Kidney epithelial cell (primary cell): Measurements from ENCODE around the gene PYGM. TPM values are rescaled to one million over a fixed set of nuclear protein-coding genes. Genes with fewer than 3 reads are reported as not detected.

Experiments
- DNase-seq: peaks from one replicate; pipeline ENCODE4 v3.0.0-alpha.2; 2010; ENCODE audit warnings: low read depth
- H3K27me3 ChIP-seq: 2 replicates; pipeline ENCODE4 v1.6.0; 2011; ENCODE audit warnings: low read length; ENCODE audit not compliant: control insufficient read depth, insufficient read depth
- H3K36me3 ChIP-seq: 2 replicates; pipeline ENCODE4 v1.5.1; 2011; ENCODE audit warnings: low read length; ENCODE audit not compliant: control insufficient read depth, insufficient read depth
- H3K4me3 ChIP-seq: 2 replicates; pipeline ENCODE4 v1.5.1; 2011; ENCODE audit warnings: low read depth, mild to moderate bottlenecking, control low read depth, low read length
- total RNA-seq: library from RNA; depleted of rRNA; stranded (reverse); fragments of >200 nt; gene quantifications from 2 replicates; pipeline ENCODE4 v1.2.3, GENCODE V29; 2015
- TF ChIP-seq, protein P1 (sequence below): IDR thresholded peaks from 2 replicates; pipeline ENCODE4 v1.5.1; 2011; ENCODE audit warnings: mild to moderate bottlenecking, moderate library complexity, low read length, control low read depth, inconsistent platforms; ENCODE audit not compliant: insufficient read depth, poor library complexity, severe bottlenecking

The PYGM gene
- total RNA-seq, 1 donor from 2014 or later = 0.17 TPM

DNA sequence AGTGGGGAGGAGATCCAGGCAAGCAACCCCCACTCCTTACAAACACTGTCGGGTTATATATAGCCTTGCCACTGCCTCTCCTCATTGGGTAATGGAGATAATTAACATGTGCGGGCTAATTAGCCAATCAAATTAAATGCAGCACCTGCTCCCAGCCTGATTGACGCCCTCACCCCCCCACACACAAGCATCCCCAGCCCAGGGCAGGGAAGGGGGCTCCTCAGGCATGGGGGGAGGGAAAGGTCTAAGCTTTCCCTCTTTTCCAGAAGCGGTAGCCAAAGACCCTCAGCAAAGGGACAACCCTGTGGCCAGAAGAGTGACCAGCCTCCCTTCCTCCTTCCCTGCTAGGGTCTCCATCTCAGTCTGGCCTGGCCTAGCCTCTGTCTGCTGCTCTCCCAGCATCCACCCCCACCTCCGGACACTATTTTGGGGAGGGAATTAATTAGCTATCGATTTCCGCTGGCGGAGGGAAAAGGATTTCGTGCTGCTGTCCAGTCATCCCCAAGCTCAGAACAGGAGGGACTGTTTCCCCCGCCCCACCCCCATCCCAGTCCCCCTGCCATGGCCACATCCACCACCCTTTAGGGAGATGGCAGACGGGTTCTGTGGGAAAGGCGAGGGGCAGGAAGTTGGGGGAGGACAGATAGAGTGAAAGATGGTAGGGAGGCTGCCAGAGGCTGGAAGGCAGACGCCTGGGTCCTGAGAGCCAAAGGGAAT, 43.9 kb downstream of the PYGM start:
- Histone ChIP-seq H3K36me3 (no peaks in the 10 kb centered on the region), H3K4me3 (no peak overlapping the region), H3K27me3 (peaks cover 85% of the 10 kb centered on the region)
- TF ChIP-seq, protein P1, sequence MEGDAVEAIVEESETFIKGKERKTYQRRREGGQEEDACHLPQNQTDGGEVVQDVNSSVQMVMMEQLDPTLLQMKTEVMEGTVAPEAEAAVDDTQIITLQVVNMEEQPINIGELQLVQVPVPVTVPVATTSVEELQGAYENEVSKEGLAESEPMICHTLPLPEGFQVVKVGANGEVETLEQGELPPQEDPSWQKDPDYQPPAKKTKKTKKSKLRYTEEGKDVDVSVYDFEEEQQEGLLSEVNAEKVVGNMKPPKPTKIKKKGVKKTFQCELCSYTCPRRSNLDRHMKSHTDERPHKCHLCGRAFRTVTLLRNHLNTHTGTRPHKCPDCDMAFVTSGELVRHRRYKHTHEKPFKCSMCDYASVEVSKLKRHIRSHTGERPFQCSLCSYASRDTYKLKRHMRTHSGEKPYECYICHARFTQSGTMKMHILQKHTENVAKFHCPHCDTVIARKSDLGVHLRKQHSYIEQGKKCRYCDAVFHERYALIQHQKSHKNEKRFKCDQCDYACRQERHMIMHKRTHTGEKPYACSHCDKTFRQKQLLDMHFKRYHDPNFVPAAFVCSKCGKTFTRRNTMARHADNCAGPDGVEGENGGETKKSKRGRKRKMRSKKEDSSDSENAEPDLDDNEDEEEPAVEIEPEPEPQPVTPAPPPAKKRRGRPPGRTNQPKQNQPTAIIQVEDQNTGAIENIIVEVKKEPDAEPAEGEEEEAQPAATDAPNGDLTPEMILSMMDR = no peak
- no peak for DNase-seq

GRCh38 chr11:64715110-64715509, 44.7 kb downstream of the PYGM start:
- DNase-seq = no peak
- H3K36me3 ChIP-seq = no peaks in the 10 kb centered on the region
- TF ChIP-seq, protein P1 = no peak
- no peak overlapping the region for H3K4me3 ChIP-seq
- H3K27me3 ChIP-seq = peaks cover 85% of the 10 kb centered on the region

DNA sequence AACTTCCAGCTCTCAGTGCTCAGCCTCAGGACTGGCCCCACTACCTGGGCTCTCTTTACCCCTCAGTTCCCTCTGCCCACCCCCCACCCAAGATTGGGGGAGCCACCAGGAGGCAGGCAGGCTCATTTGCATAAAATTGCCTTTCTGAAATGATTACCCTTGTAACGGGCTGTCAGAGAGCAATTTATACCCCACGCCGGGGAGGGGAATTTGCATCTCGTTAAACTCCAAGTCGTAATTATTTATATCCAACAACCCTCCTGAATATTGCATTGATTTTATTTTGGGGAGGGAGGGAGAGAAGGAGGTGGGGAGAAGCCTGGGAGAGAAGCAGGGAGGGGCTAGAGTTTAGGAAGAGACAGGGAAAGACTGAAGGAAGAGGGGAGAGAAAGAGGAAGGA, 45.1 kb downstream of the PYGM start:
- TF ChIP-seq, protein P1 = no peak
- Histone ChIP-seq H3K4me3 (no peak overlapping the region), H3K27me3 (peaks cover 86% of the 10 kb centered on the region), H3K36me3 (no peaks in the 10 kb centered on the region)
- DNase-seq = no peak

DNA sequence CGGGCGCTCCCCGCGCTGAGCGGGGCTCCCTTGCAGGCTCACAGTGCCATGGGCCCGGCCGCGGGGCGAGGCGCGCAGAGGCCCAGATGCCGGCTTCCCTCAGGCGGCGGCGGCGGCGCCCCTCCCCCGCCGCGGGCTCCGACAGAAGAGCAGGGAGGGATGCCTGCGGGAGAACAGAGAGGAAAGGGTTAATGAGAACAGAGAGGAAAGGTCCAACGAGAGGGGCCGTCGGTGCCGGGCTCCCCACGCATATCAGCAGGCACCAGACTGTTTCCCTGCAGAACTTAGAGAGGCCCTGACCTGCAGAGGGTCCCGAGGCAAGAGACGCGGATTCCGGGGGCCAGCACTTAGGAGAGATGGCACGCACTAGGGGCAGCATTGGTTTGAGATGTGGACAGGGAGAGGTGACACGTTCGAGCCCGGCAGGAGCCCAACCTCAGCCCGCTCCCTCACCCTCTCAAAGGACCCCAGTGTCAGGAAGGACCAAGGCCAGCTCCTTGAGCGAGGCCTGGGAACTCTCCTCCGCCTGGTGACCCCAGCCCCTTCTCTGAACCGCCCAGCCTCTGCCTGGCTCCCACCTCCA, 45.9 kb downstream of the PYGM start:
- H3K27me3 ChIP-seq = peaks cover 81% of the 10 kb centered on the region
- no peak overlapping the region for H3K4me3 ChIP-seq
- DNase-seq = no peak
- TF ChIP-seq, protein P1 = no peak
- H3K36me3 ChIP-seq = no peaks in the 10 kb centered on the region

DNA sequence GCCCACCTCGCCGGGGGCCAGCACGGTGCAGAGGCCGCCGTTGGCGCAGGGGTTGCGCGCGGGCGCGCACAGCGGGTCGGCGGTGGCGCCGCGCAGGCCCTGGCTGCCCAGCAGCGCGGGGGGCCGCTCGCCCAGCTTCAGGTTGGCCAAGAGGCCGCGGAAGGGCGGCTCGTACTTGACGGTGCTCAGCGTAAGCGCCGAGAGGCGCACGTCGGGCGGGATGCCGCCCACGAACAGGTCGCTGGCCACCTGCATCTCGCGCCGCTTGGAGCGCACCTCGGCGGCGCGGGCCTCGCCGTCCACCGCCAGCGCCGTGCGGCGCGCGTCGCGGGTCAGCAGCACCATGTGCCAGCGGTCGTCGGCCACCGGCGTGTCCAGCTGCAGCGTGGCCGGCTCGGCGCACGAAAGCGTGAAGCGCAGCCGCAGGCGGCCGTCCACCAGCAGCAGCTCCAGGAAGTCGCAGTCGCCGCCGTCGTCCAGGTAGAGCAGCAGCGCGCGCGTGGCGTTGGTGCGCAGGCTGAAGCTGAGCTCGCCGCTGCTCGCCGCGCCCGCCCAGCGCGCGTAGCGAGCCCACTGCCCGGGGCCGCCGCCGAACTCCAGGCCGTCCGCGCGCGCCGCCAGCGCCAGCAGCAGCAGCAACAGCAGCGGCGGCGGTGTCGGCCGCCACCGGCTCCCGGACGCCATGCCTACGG, 46.6 kb downstream of the PYGM start:
- no peaks in the 10 kb centered on the region for H3K36me3 ChIP-seq
- H3K4me3 ChIP-seq = no peak overlapping the region
- DNase-seq = no peak
- TF ChIP-seq, protein P1 = no peak
- peaks cover 75% of the 10 kb centered on the region for H3K27me3 ChIP-seq
